Large intestine (tissue), 3 donors: ENCODE measurements around the gene TRIM33. TPM values are rescaled to one million over a fixed set of nuclear protein-coding genes. Genes with fewer than 3 reads are reported as not detected.
"Not testable (repeated sequence)": the region's sequence is repeated elsewhere in the genome, so short reads cannot be mapped to it uniquely, and the experiment has no call there.

ENCODE experiments used
- DNase-seq, 2 donors: peaks; one replicate each; pipeline versions ENCODE4 v3.0.0 to v3.0.0-alpha.2; 2013
- H3K27ac ChIP-seq: one replicate; pipeline ENCODE4 v1.5.1; 2013; ENCODE audit warnings: low read length
- H3K27me3 ChIP-seq: 2 replicates; pipeline ENCODE4 v1.6.1; 2013; ENCODE audit warnings: low read length; ENCODE audit not compliant: control insufficient read depth, insufficient read depth
- H3K36me3 ChIP-seq: 2 replicates; pipeline ENCODE4 v1.6.1; 2013; ENCODE audit warnings: low read length; ENCODE audit not compliant: control insufficient read depth, insufficient read depth
- H3K4me1 ChIP-seq: one replicate; pipeline ENCODE4 v1.6.1; 2013; ENCODE audit warnings: low read length; ENCODE audit not compliant: control insufficient read depth, insufficient read depth
- H3K4me3 ChIP-seq: one replicate; pipeline ENCODE4 v1.5.1; 2013; ENCODE audit warnings: low read length
- H3K9me3 ChIP-seq: one replicate; pipeline ENCODE4 v1.6.1; 2013; ENCODE audit warnings: mild to moderate bottlenecking, low read depth, low read length, moderate library complexity; ENCODE audit not compliant: control insufficient read depth
- WGBS: methylation state at CpG from one replicate; pipeline ENCODE4 v1.1.5; 2013; ENCODE audit warnings: low lambda C conversion rate; ENCODE audit not compliant: insufficient coverage; 5-methylcytosine and 5-hydroxymethylcytosine counted together
- polyA plus RNA-seq: library from polyadenylated mRNA; unstranded; fragments of 120-200 nt; gene quantifications from one replicate; pipeline ENCODE4 v1.2.1, GENCODE V29; 2013

Gene TRIM33
- polyA plus RNA-seq, 1 donor = 27.2 TPM

DNA sequence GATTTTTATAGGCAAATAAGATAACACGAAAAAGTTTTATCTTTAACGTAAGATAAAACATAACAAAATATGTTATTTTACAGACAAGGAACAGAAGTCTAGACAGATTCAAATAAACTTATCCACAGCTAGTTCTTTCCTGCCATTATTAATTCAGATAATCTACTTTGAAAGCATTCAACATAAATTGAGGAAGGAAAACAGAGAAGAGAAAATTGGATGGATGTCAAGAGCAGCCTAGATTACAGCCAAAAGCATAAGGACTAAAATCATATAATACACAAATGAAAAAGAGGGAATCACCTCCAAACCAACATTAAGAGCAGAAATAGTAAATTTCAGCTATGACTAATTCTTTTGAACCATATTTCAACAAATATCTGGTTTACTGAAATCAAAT lies 15.5 kb downstream of the TRIM33 start:
- H3K4me3 ChIP-seq = no peak overlapping the region
- H3K36me3 ChIP-seq = peaks cover 2% of the 10 kb centered on the region
- no peak for DNase-seq
- no peak overlapping the region for H3K27ac ChIP-seq
- WGBS = 83% methylated on average over 2 of the region's 2 CpGs
- no peaks in the 10 kb centered on the region for H3K9me3 ChIP-seq
- no peaks in the 10 kb centered on the region for H3K4me1 ChIP-seq
- H3K27me3 ChIP-seq = no peaks in the 10 kb centered on the region

DNA sequence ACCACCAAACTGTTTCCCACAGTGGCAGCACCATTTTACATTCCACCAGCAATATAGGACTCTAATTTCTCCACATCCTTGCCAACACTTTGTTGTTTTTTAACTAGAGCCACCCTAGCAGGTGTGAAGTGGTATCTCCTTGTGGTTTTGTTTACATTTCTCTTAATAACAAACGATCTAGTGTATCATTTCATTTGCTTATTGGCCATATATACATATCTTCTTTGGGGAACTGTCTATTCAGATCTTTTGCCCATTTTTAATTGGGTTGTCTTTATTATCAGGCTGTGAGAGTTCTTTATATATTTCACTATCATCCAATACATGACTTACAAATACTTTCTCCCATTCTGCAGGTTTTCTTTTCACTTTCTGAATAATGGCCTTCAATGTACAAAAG lies 18.0 kb downstream of the TRIM33 start:
- H3K27ac ChIP-seq = no peak overlapping the region
- H3K27me3 ChIP-seq = no peaks in the 10 kb centered on the region
- peaks cover 2% of the 10 kb centered on the region for H3K36me3 ChIP-seq
- WGBS = 100% methylated on average over 1 of the region's 1 CpG
- DNase-seq = no peak
- no peaks in the 10 kb centered on the region for H3K4me1 ChIP-seq
- H3K4me3 ChIP-seq = no peak overlapping the region
- H3K9me3 ChIP-seq = no peaks in the 10 kb centered on the region

DNA sequence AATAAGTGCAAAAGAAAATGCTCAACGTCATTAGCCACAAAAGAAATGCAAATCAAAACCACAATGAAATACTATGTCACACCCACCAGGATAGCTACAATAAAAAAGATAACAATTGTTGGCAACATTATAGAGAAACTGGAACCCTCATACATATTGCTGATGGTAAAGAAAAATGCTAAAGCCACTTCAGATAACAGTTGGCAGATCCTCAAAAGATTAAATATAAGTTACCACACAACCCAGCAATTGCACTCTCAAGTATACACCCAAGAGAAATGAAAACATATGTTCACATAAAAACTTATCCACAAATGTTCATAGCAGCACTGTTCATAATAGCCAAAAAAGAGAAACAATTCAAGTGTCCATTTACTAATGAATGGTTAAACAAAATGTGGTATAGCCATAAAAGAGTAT lies 20.7 kb downstream of the TRIM33 start:
- H3K27ac ChIP-seq = no peak overlapping the region
- no peaks in the 10 kb centered on the region for H3K36me3 ChIP-seq
- WGBS = no CpG with 5 or more reads among the region's 1 CpG
- H3K4me1 ChIP-seq = no peaks in the 10 kb centered on the region
- DNase-seq = no peak
- H3K9me3 ChIP-seq = no peaks in the 10 kb centered on the region
- no peaks in the 10 kb centered on the region for H3K27me3 ChIP-seq
- H3K4me3 ChIP-seq = no peak overlapping the region

GRCh38 chr1:114488739-114489138 lies 22.3 kb downstream of the TRIM33 start:
- no peak overlapping the region for H3K27ac ChIP-seq
- H3K36me3 ChIP-seq = no peaks in the 10 kb centered on the region
- no peaks in the 10 kb centered on the region for H3K9me3 ChIP-seq
- no peaks in the 10 kb centered on the region for H3K27me3 ChIP-seq
- DNase-seq = no peak
- H3K4me3 ChIP-seq = no peak overlapping the region
- WGBS = no CpG with 5 or more reads among the region's 2 CpGs
- no peaks in the 10 kb centered on the region for H3K4me1 ChIP-seq

GRCh38 chr1:114485286-114485685 lies 25.7 kb downstream of the TRIM33 start:
- H3K4me1 ChIP-seq = no peaks in the 10 kb centered on the region
- no peak overlapping the region for H3K27ac ChIP-seq

DNA sequence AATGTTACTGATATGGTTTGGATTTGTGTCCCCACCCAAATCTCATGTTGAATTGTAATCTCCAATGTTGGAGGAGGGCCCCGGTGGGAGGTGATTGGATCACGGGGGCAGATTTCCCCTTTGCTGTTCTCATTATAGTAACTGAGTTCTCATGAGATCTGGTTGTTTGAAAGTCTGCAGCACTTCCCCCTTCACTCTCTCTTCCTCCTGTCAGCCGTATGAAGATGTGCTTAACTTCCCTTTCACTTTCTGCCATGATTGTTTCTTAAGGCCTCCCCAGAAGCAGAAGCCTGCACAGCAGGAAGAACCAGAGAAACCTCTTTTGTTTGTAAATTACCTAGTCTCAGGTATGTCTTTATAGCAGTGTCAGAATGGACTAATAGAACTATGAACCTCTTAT lies 28.4 kb downstream of the TRIM33 start:
- Histone ChIP-seq H3K9me3 (peaks cover 7% of the 10 kb centered on the region), H3K36me3 (no peaks in the 10 kb centered on the region), H3K4me1 (no peaks in the 10 kb centered on the region), H3K27ac (no peak overlapping the region), H3K27me3 (no peaks in the 10 kb centered on the region), H3K4me3 (no peak overlapping the region)
- no peak for DNase-seq
- WGBS = no CpG with 5 or more reads among the region's 3 CpGs

More at GRCh38 chr1:114485286-114485685, 25.7 kb downstream of the TRIM33 start:
- peak in 1 of 2 donors; percentile 11 for DNase-seq
- Histone ChIP-seq H3K4me3 (no peak overlapping the region), H3K9me3 (peaks cover 3% of the 10 kb centered on the region), H3K36me3 (no peaks in the 10 kb centered on the region), H3K27me3 (no peaks in the 10 kb centered on the region)

DNA sequence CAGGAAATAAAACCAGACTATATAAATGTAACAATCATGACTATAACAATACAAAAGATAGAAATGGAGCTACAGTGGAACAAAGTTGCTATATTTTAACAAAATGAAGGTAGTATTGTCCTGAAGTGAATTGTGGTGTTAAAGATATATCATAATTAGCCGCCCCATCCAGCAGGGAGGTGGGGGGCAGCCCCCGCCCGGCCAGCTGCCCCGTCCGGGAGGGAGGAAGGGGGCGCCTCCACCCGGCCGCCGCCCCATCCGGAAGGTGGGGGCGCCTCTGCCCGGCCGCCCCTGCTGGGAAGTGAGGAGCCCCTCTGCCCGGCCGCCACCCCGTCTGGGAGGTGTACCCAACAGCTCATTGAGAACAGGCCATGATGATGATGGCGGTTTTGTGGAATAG lies 31.4 kb downstream of the TRIM33 start:
- WGBS = no CpG with 5 or more reads among the region's 17 CpGs
- H3K27ac ChIP-seq = not testable (repeated sequence)

GRCh38 chr1:114479134-114479533 lies 31.9 kb downstream of the TRIM33 start:
- no peaks in the 10 kb centered on the region for H3K36me3 ChIP-seq
- 100% methylated on average over 2 of the region's 2 CpGs for WGBS
- H3K27me3 ChIP-seq = no peaks in the 10 kb centered on the region
- no peaks in the 10 kb centered on the region for H3K4me1 ChIP-seq
- H3K4me3 ChIP-seq = no peak overlapping the region
- no peak for DNase-seq
- no peak overlapping the region for H3K27ac ChIP-seq
- H3K9me3 ChIP-seq = peaks cover 7% of the 10 kb centered on the region

More for the DNA sequence above, 31.4 kb downstream of the TRIM33 start:
- H3K27me3 ChIP-seq, H3K4me1 ChIP-seq, DNase-seq, H3K4me3 ChIP-seq, H3K9me3 ChIP-seq, H3K36me3 ChIP-seq: not testable (repeated sequence)

DNA sequence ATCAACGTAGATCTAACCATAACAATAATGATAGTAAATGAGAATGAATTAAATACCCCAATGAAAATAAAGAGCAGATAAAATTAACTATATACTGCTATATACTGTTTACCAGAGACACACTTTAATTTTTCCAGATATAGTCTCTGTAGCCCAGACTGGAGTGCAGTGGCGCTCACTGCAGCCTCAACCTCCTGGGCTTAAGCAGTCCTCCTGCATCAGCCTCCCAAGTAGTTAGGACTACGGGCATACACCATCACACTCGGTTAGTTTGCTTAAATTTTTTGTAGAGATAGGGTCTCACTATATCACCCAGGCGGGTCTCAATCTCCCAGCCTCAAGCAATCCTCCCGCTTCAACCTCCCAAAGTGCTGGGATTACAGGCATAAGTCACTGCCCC lies 37.2 kb downstream of the TRIM33 start:
- no peak for DNase-seq
- H3K9me3 ChIP-seq = no peaks in the 10 kb centered on the region
- H3K4me3 ChIP-seq = no peak overlapping the region
- H3K27ac ChIP-seq = no peak overlapping the region
- H3K27me3 ChIP-seq = no peaks in the 10 kb centered on the region
- no CpG with 5 or more reads among the region's 6 CpGs for WGBS
- H3K4me1 ChIP-seq = no peaks in the 10 kb centered on the region
- H3K36me3 ChIP-seq = no peaks in the 10 kb centered on the region

GRCh38 chr1:114472408-114472807 lies 38.6 kb downstream of the TRIM33 start:
- H3K4me3 ChIP-seq = no peak overlapping the region
- H3K9me3 ChIP-seq = no peaks in the 10 kb centered on the region
- H3K36me3 ChIP-seq = no peaks in the 10 kb centered on the region
- H3K27me3 ChIP-seq = no peaks in the 10 kb centered on the region
- DNase-seq = no peak
- H3K27ac ChIP-seq = no peak overlapping the region
- H3K4me1 ChIP-seq = peaks cover 2% of the 10 kb centered on the region
- no CpG with 5 or more reads among the region's 3 CpGs for WGBS

- H3K9me3 ChIP-seq = no peaks in the 10 kb centered on the region
- DNase-seq = no peak
- H3K4me1 ChIP-seq = peaks cover 10% of the 10 kb centered on the region
- H3K4me3 ChIP-seq = no peak overlapping the region
- H3K27ac ChIP-seq = no peak overlapping the region
- no peaks in the 10 kb centered on the region for H3K36me3 ChIP-seq
- WGBS = no CpG with 5 or more reads among the region's 5 CpGs
- H3K27me3 ChIP-seq = no peaks in the 10 kb centered on the region
Observed at GRCh38 chr1:114470681-114471080, 40.3 kb downstream of the TRIM33 start.
